Measurements from ENCODE around the gene BRINP2. TPM values are rescaled to one million over a fixed set of nuclear protein-coding genes. Genes with fewer than 3 reads are reported as not detected.

BRINP2 gene
- total and polyA plus RNA-seq, 2 of the 8 experiments (the other 6 are each of a cell fraction or from before 2014, with no cell fraction given): 0.39 to 0.42 TPM

- TF ChIP-seq ATF2 (IDR thresholded peaks at IDR 0.05; ENCODE audit: low read length) (no peak), TAF7 (optimal IDR thresholded peaks at IDR 0.05; ENCODE audit: borderline replicate concordance, low read depth, low read length) (no peak), CEBPB (IDR thresholded peaks at IDR 0.05; ENCODE audit: low read depth, low read length) (no peak), NANOG (IDR thresholded peaks at IDR 0.05; ENCODE audit: insufficient read depth, low read depth, low read length, poor library complexity, severe bottlenecking) (no peak), CHD2 (IDR thresholded peaks at IDR 0.05; ENCODE audit: low read length) (no peak), CREB1 (IDR thresholded peaks at IDR 0.05) (no peak), GABPA (IDR thresholded peaks at IDR 0.05; ENCODE audit: borderline replicate concordance, insufficient read depth, low read length) (no peak)
Observed at GRCh38 chr1:177223359-177223758, 52.6 kb downstream of the BRINP2 start (continued).

Measured in H1 (cell line).